RPMI7951 (cell line): Measurements from ENCODE around the gene ANGPTL1. TPM values are rescaled to one million over a fixed set of nuclear protein-coding genes. Genes with fewer than 3 reads are reported as not detected.
A peak's percentile ranks its signal among the peaks of the same experiment; 100 is the strongest.

Experiments used
- DNase-seq: peaks from one replicate; pipeline ENCODE4 v3.0.0-alpha.2; 2012; ENCODE audit warnings: low read depth
- total RNA-seq: library from RNA; depleted of rRNA; stranded (reverse); fragments of >200 nt; shearing (Covaris generic); gene quantifications from 2 replicates; pipeline ENCODE4 v1.2.3, GENCODE V29; 2014; rRNA removed

ANGPTL1 gene, protein sequence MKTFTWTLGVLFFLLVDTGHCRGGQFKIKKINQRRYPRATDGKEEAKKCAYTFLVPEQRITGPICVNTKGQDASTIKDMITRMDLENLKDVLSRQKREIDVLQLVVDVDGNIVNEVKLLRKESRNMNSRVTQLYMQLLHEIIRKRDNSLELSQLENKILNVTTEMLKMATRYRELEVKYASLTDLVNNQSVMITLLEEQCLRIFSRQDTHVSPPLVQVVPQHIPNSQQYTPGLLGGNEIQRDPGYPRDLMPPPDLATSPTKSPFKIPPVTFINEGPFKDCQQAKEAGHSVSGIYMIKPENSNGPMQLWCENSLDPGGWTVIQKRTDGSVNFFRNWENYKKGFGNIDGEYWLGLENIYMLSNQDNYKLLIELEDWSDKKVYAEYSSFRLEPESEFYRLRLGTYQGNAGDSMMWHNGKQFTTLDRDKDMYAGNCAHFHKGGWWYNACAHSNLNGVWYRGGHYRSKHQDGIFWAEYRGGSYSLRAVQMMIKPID
- total RNA-seq, result 0.36 and 1.7 TPM in 2 replicates

DNA sequence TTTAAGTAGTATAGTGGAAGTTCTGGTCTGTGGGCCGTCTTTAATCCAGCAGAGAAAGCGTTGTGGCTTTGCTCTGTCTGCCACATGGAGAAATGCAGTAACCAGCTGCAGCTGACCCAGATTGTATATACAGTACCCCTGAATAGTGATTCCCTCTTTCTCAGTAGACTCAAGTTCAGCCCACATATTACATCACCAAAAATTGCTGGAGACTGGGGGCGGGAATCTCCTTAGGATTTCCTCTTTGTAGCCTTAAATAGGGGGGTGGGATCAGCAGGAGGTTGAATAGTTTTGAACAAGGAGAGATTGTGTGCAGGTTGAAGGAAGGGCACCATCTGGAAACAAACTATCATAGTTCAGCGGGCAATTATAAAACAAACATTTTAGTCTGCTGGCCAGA lies at the start of gene ANGPTL1:
Gene ANGPTL1 (minus strand): TSS at position 134 of the 400 bp plus-strand sequence. CDS start 5,301 bp downstream, outside the sequence.
- peak; percentile 40 for DNase-seq

DNA sequence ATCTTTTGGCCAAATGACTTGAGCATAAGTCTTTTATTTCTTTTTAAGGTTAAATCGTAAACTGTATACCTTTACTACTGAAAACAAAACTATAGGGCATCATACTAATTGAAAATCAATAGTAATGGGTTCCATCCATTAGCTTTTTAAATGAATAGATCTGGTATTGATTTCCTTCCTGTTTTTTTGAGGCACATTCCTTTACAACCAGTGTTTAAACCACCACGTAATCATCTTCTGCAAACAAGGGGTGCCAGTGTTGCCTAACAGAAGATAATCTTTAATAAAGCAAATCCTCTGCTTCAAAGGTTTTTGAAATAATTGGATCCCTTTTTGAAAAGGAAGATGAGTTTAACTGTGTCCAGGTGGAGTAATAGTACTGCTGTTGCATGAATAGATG lies 48.7 kb upstream of the ANGPTL1 start:
- DNase-seq, result no peak

DNA sequence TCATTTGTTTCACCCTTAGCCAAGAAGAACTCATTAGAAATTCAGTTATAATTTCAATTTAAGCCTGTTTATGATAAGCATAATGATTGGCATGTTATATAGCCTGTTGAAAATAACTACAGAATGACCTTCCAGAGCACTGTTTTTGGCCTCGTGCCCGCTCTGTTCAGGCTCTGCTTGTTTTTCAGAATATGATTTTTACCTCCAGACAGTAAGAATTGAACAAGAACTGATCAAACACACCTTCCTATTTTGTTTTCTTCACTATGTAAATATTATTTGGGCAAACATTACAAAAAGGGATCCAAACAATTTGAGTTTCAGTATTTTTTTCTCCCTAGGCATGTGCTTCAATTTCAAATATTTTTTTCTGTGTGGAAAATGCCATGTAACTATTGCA lies 48.1 kb upstream of the ANGPTL1 start:
- no peak for DNase-seq

DNA sequence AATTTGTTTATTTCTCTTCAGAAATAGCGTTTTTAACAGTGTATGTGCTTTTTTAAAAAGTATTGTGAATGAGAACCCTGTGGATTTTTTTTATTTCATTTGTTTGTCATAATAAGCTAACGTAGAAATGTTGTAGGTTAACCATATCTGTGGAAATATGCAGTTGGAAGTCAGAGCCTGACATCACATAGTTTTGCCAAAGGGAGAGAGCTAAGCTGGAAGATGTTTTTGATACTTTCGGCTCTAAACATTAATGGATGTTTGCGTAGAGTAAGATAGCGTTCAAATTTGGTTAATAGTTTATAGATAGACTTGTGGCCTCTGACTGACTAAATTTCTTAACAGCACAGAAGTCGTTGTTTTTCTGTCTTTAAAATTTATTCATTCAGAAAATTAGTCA lies 47.4 kb upstream of the ANGPTL1 start:
- no peak for DNase-seq

DNA sequence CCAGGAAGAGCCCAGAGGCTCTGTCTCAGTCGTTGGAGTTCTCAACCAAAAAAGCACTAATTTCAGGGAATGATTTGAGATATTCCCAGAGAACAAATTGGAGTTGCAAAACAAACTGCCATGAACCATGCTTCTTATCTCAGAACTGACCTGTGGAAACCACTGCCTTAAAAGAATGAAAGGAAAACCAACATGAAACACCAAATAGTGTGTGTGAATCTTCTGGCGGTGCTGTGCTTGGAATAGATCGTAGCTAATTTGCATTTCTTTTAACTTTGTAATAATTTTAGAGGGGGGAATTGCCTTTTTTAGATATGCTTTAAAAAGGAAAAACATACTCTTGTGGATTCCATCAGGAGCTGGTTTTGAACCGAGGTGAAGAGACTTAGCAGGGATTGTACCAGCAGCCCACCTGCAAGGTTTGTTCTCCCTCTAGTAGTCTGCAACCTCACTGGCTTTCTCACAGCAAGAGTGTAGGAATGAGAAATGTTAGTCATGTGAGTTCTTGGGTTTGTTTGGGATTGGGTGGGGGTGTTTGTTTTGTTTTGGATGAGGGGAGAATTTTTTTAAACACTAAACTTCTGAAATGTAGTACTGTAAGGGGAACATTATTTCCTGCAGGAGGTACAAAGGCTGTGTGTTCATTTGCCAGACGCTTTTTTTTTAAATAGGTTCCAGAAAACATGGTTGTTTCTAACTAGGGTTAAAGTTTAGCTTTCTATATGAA lies 45.7 kb upstream of the ANGPTL1 start:
- DNase-seq, result no peak

DNA sequence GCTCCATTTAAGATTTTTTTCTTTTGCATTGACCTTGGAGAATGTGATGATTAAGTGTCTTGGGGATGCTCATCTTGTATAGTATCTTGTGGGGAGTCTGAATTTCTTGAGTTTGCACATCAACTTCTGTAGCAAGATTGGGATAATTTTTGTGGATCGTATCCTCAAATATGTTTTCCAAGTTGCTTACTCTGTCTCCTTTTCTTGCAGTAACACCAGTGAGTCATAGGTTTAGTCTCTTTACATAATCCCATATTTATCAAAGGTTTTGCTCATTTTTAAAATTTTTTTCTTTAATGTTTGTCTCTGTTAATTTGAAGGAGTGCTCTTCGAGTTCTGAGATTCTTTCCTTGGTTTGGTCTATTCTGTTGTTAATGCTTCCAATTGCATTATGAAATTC lies 41.7 kb upstream of the ANGPTL1 start:
- no peak for DNase-seq

DNA sequence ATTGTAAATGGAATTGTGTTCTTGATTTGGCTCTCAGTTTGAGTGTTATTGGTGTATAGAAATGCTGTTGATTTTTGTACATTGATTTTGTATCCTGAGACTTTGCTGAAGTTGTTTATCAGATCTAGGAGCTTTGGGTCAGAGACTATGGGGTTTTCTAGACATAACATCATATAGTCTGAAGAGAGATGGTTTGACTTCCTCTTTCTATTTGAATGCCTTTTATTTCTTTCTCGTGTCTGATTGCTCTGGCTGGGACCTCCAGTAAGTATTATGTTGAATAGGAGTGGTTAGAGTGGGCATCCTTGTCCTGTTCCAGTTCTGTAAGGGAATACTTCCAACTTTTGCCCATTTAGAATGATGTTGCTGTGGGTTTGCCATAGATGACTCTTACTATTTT lies 39.1 kb upstream of the ANGPTL1 start:
- DNase-seq, result no peak

DNA sequence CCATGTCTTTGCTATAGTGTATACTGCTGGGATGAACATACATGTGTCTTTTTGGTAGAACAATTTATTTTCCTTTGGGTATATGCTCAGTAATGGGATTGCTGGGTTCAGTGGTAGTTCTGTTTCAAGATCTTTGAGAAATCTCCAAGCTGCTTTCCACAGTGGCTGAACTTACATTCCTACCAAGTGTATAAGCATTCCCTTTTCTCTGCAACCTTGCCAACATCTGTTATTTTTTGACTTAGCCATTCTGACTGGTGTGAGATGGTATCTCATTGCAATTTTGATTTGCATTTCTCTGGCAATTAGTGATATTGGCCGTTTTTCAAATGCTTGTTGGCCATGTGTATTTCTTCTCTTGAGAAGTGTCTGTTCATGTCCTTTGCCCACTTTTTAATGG lies 37.5 kb upstream of the ANGPTL1 start:
- peak; percentile 20 for DNase-seq

DNA sequence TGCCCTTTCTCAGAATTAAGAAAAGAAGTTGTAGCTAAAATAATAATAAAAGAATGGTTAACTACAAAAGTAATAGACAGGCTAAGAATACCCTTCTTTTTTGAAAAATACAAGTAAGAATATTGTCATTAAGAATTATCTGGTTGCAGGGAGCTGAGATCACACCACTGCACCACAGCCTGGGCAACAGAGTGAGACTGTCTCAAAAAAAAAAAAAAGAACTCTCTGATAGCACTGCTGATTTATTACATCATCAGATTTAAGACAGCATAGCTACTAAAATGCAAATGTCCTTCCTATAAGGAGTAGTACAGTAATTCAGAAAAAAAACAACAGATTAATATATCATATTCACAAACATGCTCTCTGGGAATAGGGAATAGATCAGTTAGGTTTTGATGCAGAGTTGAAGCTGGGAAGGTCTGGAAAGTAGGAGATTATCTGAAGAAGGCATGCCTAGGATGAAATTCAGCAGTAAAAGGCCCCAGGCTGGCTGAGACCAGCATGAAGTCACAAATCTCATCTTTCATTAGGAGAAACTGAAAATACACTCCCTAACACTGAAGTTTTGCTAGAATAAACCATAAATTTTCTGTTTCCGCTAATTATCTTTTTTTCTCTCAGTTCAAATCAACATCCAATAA lies 30.7 kb upstream of the ANGPTL1 start:
- DNase-seq, result no peak

DNA sequence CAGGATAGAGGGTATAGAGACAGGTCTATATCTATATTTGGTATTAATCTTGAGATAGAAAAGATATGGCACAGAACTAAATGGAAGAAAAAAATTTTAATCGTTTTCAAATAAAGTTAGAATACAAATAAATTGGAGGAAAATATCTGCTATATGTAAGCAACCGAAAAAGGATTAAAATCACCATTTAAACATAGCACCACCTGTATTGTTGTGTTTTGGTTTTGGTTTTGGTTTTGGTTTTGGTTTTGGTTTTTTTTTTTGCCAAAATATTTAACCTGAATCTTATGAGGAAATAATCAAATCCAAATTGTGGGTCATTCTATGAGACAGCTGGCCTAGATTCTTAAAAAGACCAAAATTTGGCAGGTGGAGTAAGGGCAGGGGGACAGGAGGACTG lies 28.5 kb upstream of the ANGPTL1 start:
- DNase-seq, result no peak

DNA sequence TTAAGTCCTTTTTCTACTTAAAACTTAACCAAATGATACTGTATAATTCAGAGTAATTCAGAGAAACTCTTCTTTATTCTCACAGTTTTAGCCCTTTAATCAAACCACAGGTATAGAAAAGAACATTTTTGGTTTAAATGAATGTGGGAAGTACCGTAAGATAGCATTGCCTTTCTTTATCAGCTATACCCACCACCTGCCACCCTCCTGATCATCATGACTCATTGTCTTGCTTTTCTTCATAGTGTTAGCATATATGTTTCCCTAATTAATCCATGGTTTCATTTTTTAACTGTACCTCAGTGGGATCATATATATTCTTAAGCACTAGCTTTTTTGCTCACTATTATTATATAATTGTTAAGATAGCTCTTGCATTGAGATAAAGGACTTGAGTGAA lies 27.5 kb upstream of the ANGPTL1 start:
- no peak for DNase-seq

DNA sequence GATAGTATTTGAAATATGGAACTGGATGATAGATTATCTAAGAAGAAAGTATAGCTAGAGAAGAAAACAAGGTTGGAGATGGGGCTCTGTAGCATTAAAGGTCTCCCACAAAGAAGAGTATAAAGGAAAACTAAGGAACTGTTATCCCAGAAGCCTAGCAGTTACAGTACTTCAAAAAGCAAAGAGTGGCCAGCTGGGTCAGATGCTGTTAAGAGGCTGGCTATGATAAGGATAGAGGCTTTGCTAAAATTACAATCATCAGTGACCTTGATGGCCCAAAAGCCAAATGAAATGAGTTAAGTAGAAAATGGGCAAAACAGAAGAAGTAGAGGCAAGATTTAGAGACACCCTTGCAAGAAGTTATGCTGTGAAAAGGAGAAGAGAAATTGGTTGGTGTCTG lies 25.1 kb upstream of the ANGPTL1 start:
- no peak for DNase-seq

DNA sequence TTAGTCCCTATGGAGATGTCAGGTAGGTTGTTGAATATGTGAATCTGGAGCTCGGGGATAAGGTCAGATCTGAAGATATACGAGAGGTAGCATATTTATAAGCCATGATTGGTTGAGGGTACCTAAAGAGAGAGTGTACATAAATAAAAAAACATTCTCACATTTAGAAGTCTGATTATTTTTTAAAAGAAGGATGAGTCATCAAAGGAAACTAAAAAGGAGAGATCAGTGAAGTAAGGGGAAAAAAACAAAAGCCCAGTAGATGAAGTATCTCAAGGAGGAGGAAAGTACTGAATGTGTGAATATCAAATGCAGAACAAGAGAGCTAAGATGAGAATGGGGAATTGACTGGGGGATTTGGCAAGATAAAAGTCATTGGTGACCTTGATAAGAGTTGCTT lies 15.7 kb upstream of the ANGPTL1 start:
- no peak for DNase-seq

DNA sequence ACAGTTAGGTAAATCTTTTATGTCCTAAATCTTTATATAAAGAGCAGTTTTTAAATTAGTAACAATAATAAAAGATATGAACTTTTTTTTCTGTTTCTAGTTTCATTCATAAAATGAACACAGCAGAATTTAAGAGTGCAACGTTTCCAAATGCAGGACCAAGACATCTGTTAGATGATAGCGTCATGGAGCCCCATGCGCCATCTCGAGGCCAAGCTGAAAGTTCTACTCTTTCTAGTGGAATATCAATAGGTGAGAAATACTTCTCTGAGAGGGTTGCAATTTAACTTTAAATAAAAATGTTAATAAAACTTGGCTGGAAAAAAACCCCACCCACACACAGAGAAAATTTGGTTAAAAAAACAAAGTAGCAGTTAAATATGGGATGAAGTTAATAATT lies 15.0 kb upstream of the ANGPTL1 start:
- DNase-seq, result no peak

DNA sequence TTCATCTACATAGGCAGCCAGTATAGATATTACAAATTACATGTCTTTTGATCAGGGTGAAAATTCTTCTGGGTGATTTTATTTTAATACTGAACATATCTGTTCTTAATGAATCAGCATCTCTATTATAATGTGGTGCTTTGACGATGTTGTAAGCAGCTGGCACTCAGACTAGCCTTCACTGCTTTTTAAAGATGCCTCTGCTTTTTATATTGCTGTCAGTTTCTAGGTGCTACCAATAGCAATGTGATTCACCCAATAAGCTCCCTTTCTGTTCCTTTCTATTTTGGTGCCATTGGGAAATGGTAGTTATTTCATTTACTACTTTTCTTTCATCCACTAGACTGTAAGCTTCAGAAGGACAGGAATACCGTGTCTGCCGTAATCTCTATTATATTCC lies 11.1 kb upstream of the ANGPTL1 start:
- DNase-seq, result no peak

DNA sequence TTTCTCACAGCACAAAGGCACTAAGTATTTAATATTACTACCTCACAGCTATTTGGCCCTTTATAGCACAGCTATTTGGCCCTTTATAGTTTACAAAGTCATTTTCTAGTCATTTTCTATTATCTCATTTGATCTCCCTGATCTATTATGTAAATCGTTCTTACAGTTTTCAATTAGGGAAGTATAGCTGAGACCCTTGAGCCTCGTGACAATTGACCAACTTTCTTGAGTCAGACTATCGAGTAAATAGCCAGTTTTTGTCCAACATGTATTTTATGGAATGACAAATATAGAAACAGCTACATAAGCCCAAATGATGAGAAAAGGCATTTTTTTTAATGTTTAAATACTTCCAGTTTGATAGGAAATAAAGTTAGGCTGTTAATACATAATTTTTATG lies 7.0 kb upstream of the ANGPTL1 start:
- DNase-seq, result no peak

DNA sequence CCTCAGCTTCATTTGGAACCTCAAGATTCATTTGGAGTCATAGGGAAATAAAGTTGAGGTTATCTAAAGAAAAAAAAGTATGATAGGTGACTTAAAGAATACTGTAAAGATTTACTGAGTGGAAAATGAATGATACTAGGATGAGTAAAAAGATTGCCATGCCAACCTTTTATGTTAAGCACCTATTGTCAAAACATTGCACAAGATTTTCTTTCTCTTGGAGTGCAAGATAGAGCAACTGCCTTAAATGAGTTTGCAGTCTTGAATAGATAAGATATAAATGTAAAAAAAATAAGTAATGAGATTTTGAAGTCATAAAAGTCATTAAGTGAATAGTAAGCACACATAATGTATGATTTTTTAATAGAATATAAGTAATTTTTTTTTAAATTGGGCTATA lies 5.1 kb upstream of the ANGPTL1 start:
- DNase-seq, result no peak

DNA sequence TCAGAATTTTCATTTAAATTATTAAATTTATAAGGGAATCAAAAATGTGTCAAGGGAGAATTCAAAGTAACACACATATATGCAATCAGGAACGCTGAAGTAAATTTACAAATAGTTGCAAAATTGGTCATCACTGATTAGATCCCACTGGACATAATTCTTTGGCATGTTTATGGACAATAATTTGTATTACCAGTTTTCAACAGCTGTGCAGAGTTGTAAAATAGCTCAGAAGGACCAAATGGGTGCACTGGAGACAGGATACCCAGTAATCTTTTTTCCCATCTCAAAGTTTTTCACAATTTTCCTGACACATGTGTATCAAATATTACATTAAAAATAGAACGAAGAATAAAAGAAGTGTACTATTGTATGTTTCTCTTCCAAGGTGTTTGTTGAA lies 4.1 kb upstream of the ANGPTL1 start:
- DNase-seq, result no peak

DNA sequence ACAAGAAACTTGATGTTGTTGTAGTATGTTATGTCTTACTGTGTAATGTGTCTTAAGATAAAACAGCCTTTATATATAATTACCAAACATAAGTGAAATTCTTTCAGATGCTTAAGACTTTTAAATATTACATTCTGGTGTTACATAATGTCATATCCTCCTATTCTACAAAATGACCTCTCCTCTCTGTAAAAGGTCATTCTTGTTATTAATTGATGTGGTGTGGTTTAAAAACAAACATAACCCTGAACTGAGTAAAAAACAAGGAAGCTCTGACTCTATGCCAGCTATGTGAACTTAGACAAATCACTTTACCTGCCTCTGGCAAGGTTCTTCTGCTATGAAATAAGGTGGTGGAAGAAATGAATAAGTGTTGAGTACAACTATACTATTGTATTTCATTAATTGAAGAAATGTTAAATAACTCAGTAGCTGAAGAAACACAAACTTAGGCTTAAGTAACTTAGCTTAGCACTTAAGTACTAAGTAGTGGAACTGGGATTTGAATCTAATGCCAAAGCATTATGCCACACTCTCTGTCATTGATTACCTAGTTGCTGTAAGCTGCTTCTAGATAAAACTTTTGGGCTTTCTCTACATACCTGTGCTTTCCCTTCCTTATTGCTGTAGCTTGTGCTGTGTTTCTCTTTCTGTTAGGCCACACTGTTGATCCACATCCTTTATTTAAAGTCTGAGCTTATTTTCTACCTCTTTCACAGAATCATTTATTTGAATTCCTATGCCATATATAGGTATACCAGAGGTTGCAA lies 859 bp upstream of the ANGPTL1 start:
- no peak for DNase-seq

DNA sequence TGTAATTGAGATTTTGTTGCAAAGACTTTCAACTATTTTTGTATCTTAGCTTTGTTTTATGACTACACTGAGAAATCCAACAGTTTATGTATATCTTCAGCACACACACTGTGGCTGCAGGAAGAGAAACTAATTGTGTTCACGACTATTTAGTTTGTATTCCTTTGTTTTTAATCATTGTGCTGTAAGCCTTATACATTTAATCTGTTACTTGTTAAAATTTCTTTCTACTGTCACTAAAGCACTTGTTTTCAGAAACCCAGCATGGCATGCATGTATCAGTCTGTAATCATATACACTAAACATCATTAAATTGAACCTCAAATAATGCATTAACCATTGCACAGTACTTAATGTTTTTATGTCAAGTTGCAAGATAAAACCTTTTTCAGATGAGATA lies 656 bp downstream of the ANGPTL1 start:
- no peak for DNase-seq

DNA sequence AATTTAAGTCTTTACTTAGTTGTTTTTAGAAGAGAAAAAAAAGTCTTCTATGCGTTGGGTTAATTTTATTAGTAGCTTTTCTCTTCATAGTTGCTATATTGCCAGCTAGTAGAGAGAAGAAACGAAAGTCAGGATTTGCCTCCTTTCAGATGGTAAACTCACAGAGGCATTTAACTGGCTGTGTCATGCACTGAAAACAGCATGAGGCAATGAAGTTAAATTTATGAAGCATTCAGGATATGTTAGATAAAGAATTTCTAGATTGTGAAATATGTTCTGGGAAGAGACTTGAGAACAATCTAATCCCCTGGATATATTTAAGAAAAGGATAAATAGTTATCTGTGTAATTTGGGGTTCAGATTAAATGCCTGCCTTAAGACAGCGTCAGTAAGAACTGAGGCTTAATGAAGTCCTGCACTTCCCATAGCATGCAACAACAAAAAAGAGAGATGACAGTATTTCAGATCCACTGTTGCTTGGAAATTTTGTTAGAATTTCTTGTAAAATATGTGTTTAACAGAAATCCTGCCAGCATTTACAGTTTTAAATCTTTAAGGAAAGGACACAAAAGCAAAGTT lies 1.7 kb downstream of the ANGPTL1 start:
- peak; percentile 22 for DNase-seq

DNA sequence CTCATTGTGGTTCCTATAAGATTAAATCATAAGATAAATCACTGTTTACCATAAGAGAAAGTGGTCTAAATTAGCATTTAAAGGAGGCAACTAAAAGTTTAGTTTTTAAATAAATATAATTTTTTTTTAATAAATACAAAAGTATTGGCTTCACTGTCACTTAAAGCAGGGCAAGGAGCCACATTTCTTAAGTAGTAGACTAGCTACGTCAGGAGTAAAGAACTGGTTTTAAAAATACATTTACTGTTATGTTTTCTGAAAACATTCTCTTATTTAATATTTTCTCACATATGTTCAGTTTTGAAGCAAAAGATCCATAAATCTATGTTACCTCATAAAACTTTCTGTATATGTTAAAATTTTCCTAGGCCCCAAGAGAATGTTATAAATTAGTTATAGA lies 2.2 kb downstream of the ANGPTL1 start:
- no peak for DNase-seq
